K562 (cell line): ENCODE data around the gene TPSG1. TPM values are rescaled to one million over a fixed set of nuclear protein-coding genes. Genes with fewer than 3 reads are reported as not detected.

Experiments used
- ARID1B ChIP-seq: fragments of 450-650 bp; IDR thresholded peaks from 2 replicates; pipeline ENCODE4 v1.6.1; 2016; ENCODE audit warnings: antibody characterized with exemption, mild to moderate bottlenecking, inconsistent platforms
- CBFA2T2 ChIP-seq: fragments of 450-650 bp; conservative IDR thresholded peaks from 2 replicates; pipeline ENCODE4 v1.6.1; 2017; ENCODE audit warnings: mild to moderate bottlenecking
- CCAR2 ChIP-seq: fragments of 200-400 bp; formaldehyde crosslinking; IDR thresholded peaks from 2 replicates; pipeline ENCODE4 v1.6.1; 2017; ENCODE audit warnings: mild to moderate bottlenecking, low read depth, low read length
- CEBPG ChIP-seq, 3 experiments: fragments of 200-800 bp in 1 of 3; sonication (Bioruptor generic) in 1 of 3; sonication (generic) in 1 of 3; formaldehyde crosslinking in 1 of 3; IDR thresholded peaks in 2 of 3; conservative IDR thresholded peaks in 1 of 3; 2 replicates each; pipeline versions ENCODE4 v1.6.1 to v1.8.0; 2016 to 2022; ENCODE audit warnings: missing compliant biosample characterization in 2 of 3, missing genetic modification characterization in 2 of 3, mild to moderate bottlenecking in 1 of 3, missing genetic modification reagents in 1 of 3
- DMBX1 ChIP-seq: fragments of 250-450 bp; sonication (Bioruptor Pico); IDR thresholded peaks from 2 replicates; pipeline ENCODE4 v1.8.0; 2022; ENCODE audit warnings: inconsistent platforms, mild to moderate bottlenecking, moderate library complexity, borderline replicate concordance
- DPF2 ChIP-seq: fragments of 450-650 bp; IDR thresholded peaks from 2 replicates; pipeline ENCODE4 v1.6.1; 2016
- HCFC1 ChIP-seq: IDR thresholded peaks from 2 replicates; pipeline ENCODE4 v1.6.1; 2012; ENCODE audit warnings: low read depth, low read length, improper control_type of control experiment
- HDAC3 ChIP-seq: fragments of 450-650 bp; IDR thresholded peaks from 2 replicates; pipeline ENCODE4 v1.6.1; 2018; ENCODE audit warnings: borderline replicate concordance, mild to moderate bottlenecking, moderate library complexity; ENCODE audit not compliant: partially characterized antibody
- HNRNPH1 ChIP-seq: fragments of 200-400 bp; formaldehyde crosslinking; optimal IDR thresholded peaks from 2 replicates; pipeline ENCODE3; 2017; ENCODE audit warnings: low read depth, mild to moderate bottlenecking, low read length, moderate library complexity
- KLF16 ChIP-seq: IDR thresholded peaks from 2 replicates; pipeline ENCODE4 v1.6.1; 2016; ENCODE audit warnings: antibody characterized with exemption
- MCM5 ChIP-seq: fragments of 450-650 bp; IDR thresholded peaks from 2 replicates; pipeline ENCODE4 v1.6.1; 2016; ENCODE audit warnings: low read depth
- PRMT5 ChIP-seq: sonication (generic); formaldehyde crosslinking; IDR thresholded peaks from 2 replicates; pipeline ENCODE4 v1.5.0; 2020; ENCODE audit warnings: missing genetic modification reagents
- RBBP5 ChIP-seq: fragments of 200-600 bp; sonication (generic); IDR thresholded peaks from 2 replicates; pipeline ENCODE4 v1.6.1; 2012; ENCODE audit warnings: borderline replicate concordance, mild to moderate bottlenecking, low read length, control low read depth, inconsistent platforms; ENCODE audit not compliant: insufficient read depth, poor library complexity, severe bottlenecking
- USF1 ChIP-seq: sonication (generic); formaldehyde crosslinking; IDR thresholded peaks from 2 replicates; pipeline ENCODE4 v1.9.0; 2022; ENCODE audit warnings: mild to moderate bottlenecking, missing genetic modification reagents
- polyA plus RNA-seq, 8 experiments: library from polyadenylated mRNA; depleted of rRNA in 4 of 8; stranded (reverse) in 5 of 8; unstranded in 3 of 8; fragments of >200 nt; fragmentation: Nextera tagmentation in 2 of 8; fragmentation: Illumina TruSeq in 1 of 8; extraction: Ambion mirVana in 2 of 8; extraction: Trizol in 1 of 8; gene quantifications; 2 replicates each; pipeline versions ENCODE4 v1.2.1 to v1.2.3, GENCODE V29; 2011 to 2014; ENCODE audit warnings: inconsistent platforms in 1 of 8, missing spikeins in 1 of 8
- total RNA-seq, 7 experiments: library from RNA; depleted of rRNA in 6 of 7; stranded (reverse); fragments of >200 nt in 6 of 7; fragmentation: Illumina TruSeq in 2 of 7; extraction: Trizol in 2 of 7; gene quantifications; 2 replicates each; pipeline versions ENCODE4 v1.2.1 to v1.2.3, GENCODE V29; 2011 to 2021; ENCODE audit warnings: low replicate concordance in 1 of 7
- TF ChIP-seq, protein P1 (sequence below), 2 experiments: fragments of 450-650 bp; conservative IDR thresholded peaks; 2 replicates each; pipeline ENCODE4 v1.6.1; 2017; ENCODE audit warnings: mild to moderate bottlenecking in 2 of 2, moderate library complexity in 2 of 2
- TF ChIP-seq, protein P2 (sequence below): IDR thresholded peaks from 3 replicates; pipeline ENCODE4 v1.6.1; 2011; ENCODE audit warnings: borderline replicate concordance, mild to moderate bottlenecking; ENCODE audit not compliant: insufficient read length, insufficient read depth
- TF ChIP-seq, protein P3 (sequence below): IDR thresholded peaks from 2 replicates; pipeline ENCODE4 v1.6.1; 2016; ENCODE audit warnings: missing genetic modification characterization, missing compliant biosample characterization
- TF ChIP-seq, protein P4 (sequence below): sonication (generic); formaldehyde crosslinking; IDR thresholded peaks from 2 replicates; pipeline ENCODE4 v1.9.0; 2022; ENCODE audit warnings: mild to moderate bottlenecking, missing genetic modification reagents
- TF ChIP-seq, protein P5 (sequence below): fragments of 450-650 bp; IDR thresholded peaks from 2 replicates; pipeline ENCODE4 v1.6.1; 2016
- TF ChIP-seq, protein P6 (sequence below): fragments of 450-650 bp; IDR thresholded peaks from 2 replicates; pipeline ENCODE4 v1.6.1; 2016; ENCODE audit warnings: missing biosample characterization, missing genetic modification characterization

Gene TPSG1
- total and polyA plus RNA-seq, 9 of the 15 experiments (the other 6 are each of a cell fraction or from before 2014, with no cell fraction given): not detected

DNA sequence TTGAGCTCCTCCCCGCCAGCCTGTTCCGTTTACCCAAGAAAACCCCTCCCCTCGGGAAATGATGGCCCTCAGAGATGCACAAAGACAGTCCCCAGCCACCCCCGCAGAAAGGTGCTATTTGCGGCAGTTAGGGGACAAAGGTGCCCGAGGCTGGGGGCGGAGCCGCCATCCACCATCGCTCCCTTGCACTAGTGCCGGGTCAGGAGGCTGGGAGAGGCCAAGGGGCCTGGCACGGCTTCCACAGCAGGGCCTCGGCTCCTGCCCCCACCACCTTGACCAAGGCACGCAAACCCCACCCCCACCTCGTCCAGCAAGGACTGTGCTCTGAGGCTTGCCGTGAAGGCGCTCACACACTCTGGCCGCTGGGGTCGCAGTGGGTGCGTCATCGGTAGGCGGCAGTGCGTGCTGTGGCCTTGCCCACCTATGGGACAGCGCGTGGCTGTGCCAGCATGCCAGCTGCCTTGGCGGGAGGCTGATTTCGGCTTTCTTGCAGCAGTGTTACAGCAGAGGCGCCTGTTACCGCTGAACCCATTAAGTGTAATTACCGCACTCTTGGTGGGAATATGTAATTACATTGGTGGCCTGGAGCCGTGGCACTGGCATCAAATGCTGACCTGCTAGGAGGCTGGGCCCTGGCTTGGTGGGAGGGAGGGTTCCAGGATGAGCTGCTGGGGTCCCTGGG is 31.8 kb downstream of the TPSG1 start (continued):
- TF ChIP-seq USF1 (CRISPR knock-in tag) (no peak), PRMT5 (no peak), KLF16 (no peak), DMBX1 (CRISPR knock-in tag) (no peak), HCFC1 (peak; percentile 22; the same call in 1 of the 2 replicates), CEBPG (CRISPR knock-in tag; IDR thresholded peaks at IDR 0.05) (peak; percentile 26; the same call in 1 of the 2 replicates), CEBPG (tag; conservative IDR thresholded peaks at IDR 0.05 in 1 of 2, IDR thresholded peaks at IDR 0.05 in 1 of 2) (no peak), MCM5 (no peak), HDAC3 (no peak), ARID1B (no peak), DPF2 (no peak), HNRNPH1 (no peak), CCAR2 (no peak), CBFA2T2 (no peak), RBBP5 (no peak)
- TF ChIP-seq, protein P1, sequence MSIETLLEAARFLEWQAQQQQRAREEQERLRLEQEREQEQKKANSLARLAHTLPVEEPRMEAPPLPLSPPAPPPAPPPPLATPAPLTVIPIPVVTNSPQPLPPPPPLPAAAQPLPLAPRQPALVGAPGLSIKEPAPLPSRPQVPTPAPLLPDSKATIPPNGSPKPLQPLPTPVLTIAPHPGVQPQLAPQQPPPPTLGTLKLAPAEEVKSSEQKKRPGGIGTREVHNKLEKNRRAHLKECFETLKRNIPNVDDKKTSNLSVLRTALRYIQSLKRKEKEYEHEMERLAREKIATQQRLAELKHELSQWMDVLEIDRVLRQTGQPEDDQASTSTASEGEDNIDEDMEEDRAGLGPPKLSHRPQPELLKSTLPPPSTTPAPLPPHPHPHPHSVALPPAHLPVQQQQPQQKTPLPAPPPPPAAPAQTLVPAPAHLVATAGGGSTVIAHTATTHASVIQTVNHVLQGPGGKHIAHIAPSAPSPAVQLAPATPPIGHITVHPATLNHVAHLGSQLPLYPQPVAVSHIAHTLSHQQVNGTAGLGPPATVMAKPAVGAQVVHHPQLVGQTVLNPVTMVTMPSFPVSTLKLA (conservative IDR thresholded peaks at IDR 0.05): peak in 1 of 2 experiments; percentile 40; a peak in 1 of 4 replicates
- TF ChIP-seq, protein P2, sequence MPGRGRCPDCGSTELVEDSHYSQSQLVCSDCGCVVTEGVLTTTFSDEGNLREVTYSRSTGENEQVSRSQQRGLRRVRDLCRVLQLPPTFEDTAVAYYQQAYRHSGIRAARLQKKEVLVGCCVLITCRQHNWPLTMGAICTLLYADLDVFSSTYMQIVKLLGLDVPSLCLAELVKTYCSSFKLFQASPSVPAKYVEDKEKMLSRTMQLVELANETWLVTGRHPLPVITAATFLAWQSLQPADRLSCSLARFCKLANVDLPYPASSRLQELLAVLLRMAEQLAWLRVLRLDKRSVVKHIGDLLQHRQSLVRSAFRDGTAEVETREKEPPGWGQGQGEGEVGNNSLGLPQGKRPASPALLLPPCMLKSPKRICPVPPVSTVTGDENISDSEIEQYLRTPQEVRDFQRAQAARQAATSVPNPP: no peak
- TF ChIP-seq, protein P3, sequence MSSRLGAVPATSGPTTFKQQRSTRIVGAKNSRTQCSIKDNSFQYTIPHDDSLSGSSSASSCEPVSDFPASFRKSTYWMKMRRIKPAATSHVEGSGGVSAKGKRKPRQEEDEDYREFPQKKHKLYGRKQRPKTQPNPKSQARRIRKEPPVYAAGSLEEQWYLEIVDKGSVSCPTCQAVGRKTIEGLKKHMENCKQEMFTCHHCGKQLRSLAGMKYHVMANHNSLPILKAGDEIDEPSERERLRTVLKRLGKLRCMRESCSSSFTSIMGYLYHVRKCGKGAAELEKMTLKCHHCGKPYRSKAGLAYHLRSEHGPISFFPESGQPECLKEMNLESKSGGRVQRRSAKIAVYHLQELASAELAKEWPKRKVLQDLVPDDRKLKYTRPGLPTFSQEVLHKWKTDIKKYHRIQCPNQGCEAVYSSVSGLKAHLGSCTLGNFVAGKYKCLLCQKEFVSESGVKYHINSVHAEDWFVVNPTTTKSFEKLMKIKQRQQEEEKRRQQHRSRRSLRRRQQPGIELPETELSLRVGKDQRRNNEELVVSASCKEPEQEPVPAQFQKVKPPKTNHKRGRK (tag): no peak
- TF ChIP-seq, protein P4, sequence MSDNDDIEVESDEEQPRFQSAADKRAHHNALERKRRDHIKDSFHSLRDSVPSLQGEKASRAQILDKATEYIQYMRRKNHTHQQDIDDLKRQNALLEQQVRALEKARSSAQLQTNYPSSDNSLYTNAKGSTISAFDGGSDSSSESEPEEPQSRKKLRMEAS (CRISPR knock-in tag): peak; percentile 80
- TF ChIP-seq, protein P5, sequence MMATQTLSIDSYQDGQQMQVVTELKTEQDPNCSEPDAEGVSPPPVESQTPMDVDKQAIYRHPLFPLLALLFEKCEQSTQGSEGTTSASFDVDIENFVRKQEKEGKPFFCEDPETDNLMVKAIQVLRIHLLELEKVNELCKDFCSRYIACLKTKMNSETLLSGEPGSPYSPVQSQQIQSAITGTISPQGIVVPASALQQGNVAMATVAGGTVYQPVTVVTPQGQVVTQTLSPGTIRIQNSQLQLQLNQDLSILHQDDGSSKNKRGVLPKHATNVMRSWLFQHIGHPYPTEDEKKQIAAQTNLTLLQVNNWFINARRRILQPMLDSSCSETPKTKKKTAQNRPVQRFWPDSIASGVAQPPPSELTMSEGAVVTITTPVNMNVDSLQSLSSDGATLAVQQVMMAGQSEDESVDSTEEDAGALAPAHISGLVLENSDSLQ: no peak
- TF ChIP-seq, protein P6, sequence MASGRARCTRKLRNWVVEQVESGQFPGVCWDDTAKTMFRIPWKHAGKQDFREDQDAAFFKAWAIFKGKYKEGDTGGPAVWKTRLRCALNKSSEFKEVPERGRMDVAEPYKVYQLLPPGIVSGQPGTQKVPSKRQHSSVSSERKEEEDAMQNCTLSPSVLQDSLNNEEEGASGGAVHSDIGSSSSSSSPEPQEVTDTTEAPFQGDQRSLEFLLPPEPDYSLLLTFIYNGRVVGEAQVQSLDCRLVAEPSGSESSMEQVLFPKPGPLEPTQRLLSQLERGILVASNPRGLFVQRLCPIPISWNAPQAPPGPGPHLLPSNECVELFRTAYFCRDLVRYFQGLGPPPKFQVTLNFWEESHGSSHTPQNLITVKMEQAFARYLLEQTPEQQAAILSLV (tag): no peak
